Left cardiac atrium (tissue), 4 donors: Measurements from ENCODE around the gene BTG4. TPM values are rescaled to one million over a fixed set of nuclear protein-coding genes. Genes with fewer than 3 reads are reported as not detected.
A peak's percentile ranks its signal among the peaks of the same experiment; 100 is the strongest.

ENCODE experiments used
- ATAC-seq, 2 donors: fragments of 200-7000 bp; cut with Tn5 transposase; one replicate each; pipeline ENCODE4 v1.9.1; 2020; ENCODE audit warnings: mild to moderate bottlenecking in 2 of 2, moderate library complexity in 2 of 2
- DNase-seq: peaks from one replicate; pipeline ENCODE4 v3.0.0-alpha.2; 2020
- intact Hi-C, 2 donors: fragments of 100-400 bp; cut with DNase I; formaldehyde crosslinking; loops; one replicate each; pipeline versions ENCODE4 v1.14.1 to v1.15.1; 2022 to 2023
- long read RNA-seq: library from polyadenylated mRNA; unstranded; transcript quantifications from one replicate; pipeline ENCODE4 v2.0.0, GENCODE V29; 2021
- total RNA-seq, 2 donors: library from RNA; stranded (reverse); fragmentation: NEBNext Ultra II Directional; extraction: Animal tissue kit (Norgen Biotek cat#: 25700); gene quantifications; one replicate each; pipeline ENCODE4 v1.2.1, GENCODE V29; 2021
- donor health status: DM: no; HTN: yes; CAD: no.
- donor health status: DM: no; HTN: yes; CAD: no; lungs with severe emphysema.
- donor health status: DM: yes; HTN: yes; CAD: no.
- donor health status: Dilated cardiomyopathy.

Gene BTG4
- not detected for total RNA-seq
- long read RNA-seq: 0 reads

DNA sequence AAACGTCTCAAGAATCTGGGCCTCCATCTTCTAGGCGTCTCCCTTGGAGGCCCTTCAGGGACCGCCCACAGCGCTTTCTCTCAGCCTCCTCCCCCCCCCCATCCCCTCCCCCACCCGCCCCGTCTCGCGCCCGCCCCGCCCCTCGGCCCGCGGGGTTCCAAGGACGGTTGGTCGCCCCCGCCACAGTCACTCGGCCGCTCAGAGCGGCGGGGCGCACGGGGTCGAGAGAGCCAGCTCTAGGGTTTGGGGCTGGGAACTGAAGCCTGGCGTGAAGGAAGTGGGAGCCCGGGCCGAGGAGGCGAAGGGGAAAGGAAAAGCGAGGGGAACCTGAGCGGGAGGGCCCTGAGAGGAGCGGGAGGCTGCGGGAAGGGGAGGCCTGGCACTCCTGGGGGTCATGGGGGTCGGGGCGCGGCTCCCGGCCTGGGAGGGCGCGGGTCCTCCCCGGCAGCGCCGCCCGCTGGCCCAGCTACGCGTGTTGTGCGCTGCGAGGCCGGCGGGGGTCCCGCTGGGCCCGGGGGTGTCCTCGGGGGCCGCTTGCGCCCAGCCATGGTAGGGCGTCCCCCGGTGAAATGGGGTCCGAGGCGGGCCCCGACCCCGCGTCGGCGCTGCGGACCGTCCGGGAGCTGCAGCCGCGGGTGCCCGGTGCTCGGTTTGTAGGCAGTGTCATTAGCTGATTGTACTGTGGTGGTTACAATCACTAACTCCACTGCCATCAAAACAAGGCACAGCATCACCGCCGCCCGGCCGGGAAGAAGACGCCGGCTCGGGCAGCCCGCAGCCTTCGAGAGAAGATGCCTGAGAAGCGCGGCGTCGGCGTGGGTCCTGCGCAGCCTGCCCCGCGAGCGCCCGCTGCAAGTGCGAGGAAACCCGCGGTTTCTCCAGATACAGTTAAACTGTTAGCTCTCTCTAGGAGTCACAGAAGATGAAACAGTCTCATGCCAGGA is at the start of gene BTG4:
Gene BTG4, minus strand, starts transcription at position 91 of the 944 bp plus-strand sequence. CDS start 13,610 bp downstream, outside the sequence.
- peak; percentile 24 for DNase-seq
- ATAC-seq: peak; percentile 44 to 51
- intact Hi-C loops: no loop called here

GRCh38 chr11:111561791-111562325 is 49.7 kb upstream of the BTG4 start:
- no peak for DNase-seq
- peak in 1 of 2 donors; percentile 50 for ATAC-seq
- intact Hi-C loops: no loop called here

GRCh38 chr11:111561306-111561705 is 49.1 kb upstream of the BTG4 start:
- ATAC-seq (no peak), DNase-seq (no peak)
- intact Hi-C loops: no loop called here

DNA sequence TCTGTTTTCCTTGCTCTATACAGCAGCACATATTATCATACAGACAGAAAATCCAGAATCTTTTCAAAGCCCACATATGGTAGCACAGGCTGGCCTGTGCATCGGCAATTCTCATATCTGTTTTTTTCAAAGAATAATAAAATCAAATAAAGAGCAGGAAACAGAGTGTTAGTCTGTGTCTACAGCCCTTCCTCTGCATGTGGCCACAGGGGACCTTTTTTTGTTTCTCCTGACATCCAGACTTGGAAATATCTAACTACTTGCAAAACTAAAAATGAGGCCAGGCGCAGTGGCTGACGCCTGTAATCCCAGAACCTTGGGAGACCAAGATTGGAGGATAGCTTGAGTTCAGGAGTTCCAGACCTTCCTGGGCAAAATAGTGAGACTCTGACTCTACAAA is 48.6 kb upstream of the BTG4 start:
- intact Hi-C loops: no loop called here
- peak in 1 of 2 donors; percentile 3 for ATAC-seq

GRCh38 chr11:111559800-111560464 is 47.7 kb upstream of the BTG4 start:
- no peak for DNase-seq
- intact Hi-C loops: no loop called here
- no peak for ATAC-seq

More for the DNA sequence above, 48.6 kb upstream of the BTG4 start:
- no peak for DNase-seq

GRCh38 chr11:111557425-111558111 is 45.4 kb upstream of the BTG4 start:
- intact Hi-C loops: no loop called here
- ATAC-seq: peak in 1 of 2 donors; percentile 58
- no peak for DNase-seq

- ATAC-seq: no peak
- intact Hi-C loops: no loop called here
- no peak for DNase-seq
These were observed 43.1 kb upstream of the BTG4 start for GRCh38 chr11:111555255-111555654.

GRCh38 chr11:111554532-111554931 is 42.3 kb upstream of the BTG4 start:
- ATAC-seq: no peak
- intact Hi-C loops: no loop called here
- DNase-seq: no peak

- intact Hi-C loops: no loop called here
- ATAC-seq (no peak), DNase-seq (no peak)
These were observed 38.1 kb upstream of the BTG4 start for GRCh38 chr11:111550258-111550657.

GRCh38 chr11:111549869-111550203 is 37.6 kb upstream of the BTG4 start:
- DNase-seq: no peak
- intact Hi-C loops: no loop called here
- ATAC-seq: no peak

DNA sequence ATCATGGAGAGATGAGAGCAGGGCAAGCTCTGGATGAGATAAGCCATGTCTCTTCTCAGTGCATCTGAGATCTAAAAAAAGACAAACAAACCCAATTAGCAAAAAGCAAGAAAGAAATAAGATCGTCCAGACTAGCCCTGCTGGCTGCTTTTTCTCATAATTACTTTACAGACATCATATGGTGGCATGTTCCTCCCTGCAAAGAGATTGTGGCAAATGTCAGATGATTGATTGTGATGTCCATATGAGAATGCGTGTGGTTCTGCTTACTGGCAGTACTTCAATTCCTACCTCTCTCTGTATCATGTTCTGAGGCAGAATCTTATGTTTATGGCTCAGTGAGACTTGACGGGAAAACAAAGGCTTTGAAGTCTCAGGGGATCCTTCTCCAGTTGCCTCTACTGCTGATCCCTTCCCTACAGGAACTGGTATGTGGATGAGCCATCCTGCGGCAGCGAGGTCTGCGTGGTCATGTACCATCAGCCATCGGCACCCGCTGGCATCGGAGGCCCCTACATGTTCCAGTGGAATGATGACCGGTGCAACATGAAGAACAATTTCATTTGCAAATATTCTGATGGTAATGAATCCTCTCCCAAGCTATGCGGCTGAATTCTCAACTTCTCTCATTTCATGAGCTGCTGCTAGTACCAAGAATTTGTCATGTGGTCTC is 37.1 kb upstream of the BTG4 start:
- intact Hi-C loops: no loop called here

GRCh38 chr11:111548525-111548924 is 36.3 kb upstream of the BTG4 start:
- DNase-seq: no peak
- no peak for ATAC-seq
- intact Hi-C loops: no loop called here

More for the DNA sequence above, 37.1 kb upstream of the BTG4 start:
- DNase-seq (no peak), ATAC-seq (no peak)

DNA sequence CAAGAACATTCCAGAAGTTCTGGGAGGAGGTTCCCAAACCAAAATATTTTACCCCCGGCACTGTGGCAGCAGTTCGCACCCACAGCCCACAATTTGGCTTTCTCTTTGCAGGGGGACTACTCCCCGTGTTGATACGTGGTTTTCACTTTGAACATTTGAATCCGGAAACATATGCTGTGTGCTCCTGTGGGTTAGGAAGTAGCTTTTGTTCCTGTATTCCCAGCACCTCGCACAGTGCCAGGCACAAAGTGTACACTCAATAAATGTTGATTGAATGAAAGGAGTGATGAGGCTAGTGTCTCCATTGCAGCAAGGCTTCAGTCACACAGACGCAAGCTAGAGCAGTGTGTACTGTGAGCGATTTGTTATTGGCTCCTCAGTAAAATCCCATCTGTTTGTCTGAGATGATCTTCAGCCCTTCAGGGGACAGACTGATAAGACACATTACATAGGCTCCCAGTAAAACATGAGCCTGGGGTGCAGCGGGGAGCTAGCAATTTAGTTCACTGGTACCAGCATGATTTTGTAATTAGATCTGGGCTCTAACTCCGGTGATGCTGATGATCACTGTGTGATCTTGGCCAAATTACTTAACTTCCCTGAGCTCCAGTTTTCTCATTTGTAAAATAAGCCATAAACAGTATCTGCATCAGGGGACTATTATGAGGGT is 30.6 kb upstream of the BTG4 start:
- no peak for ATAC-seq
- intact Hi-C loops: no loop called here

DNA sequence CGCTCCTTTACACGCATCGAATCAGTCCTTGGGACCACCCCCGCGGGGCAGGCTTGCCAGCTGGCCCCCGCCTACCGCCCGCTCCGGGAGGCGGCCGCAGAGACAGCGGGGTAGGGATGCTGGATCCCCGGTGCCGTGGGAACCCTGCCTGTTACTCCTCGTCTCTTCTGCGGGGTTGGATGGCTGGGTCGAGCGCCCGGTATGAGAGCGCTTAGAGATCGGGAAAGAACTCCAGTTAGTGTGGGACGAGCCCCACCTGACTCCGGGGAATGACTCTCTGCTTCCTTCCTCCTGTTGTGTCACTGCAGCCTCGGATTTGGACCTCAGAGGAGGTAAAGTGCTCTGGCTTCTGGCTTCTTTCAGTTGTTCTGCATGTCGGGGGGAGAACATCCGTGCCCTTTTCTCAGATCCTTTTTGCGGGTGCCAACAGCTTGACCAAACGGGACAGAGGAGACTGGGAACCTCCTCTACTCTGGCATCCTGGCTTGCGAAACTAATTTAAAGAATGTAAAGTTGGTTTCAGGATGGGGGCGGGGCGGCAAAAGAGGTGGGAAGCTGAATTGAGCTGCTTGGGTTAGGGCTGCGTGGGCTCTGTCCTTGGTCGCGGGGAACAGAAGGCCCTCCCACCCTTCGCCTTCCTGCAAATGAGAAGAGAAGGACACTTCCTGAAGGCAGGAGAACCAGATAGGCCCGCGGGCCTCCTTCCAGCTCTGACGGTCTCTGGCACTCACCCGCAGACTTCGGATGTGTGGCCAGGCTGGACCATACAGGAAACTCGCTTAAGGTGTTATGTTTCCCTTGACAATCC is 29.3 kb upstream of the BTG4 start:
- ATAC-seq: peak; percentile 62 to 75
- intact Hi-C loops: no loop called here
- DNase-seq: peak; percentile 73

More for the DNA sequence above, 30.6 kb upstream of the BTG4 start:
- DNase-seq: no peak

- ATAC-seq (peak; percentile 35 to 44), DNase-seq (no peak)
These were observed 28.7 kb upstream of the BTG4 start for GRCh38 chr11:111540937-111541253.

GRCh38 chr11:111540114-111540936 is 28.1 kb upstream of the BTG4 start, which contains the start of gene LAYN:
Gene LAYN (plus strand): TSS chr11:111540720. CDS start chr11:111540844, 124 bp downstream.
- ATAC-seq (peak; percentile 74 to 75), DNase-seq (peak; percentile 74)
- intact Hi-C loops: no loop called here

More at GRCh38 chr11:111540937-111541253, 28.7 kb upstream of the BTG4 start:
- intact Hi-C loops: no loop called here
